Retina (tissue), 1 donor: ENCODE data around the gene RNGTT.

Source experiments
- DNase-seq: peaks from one replicate; pipeline ENCODE4 v3.0.0-alpha.2; 2016

Gene RNGTT

DNA sequence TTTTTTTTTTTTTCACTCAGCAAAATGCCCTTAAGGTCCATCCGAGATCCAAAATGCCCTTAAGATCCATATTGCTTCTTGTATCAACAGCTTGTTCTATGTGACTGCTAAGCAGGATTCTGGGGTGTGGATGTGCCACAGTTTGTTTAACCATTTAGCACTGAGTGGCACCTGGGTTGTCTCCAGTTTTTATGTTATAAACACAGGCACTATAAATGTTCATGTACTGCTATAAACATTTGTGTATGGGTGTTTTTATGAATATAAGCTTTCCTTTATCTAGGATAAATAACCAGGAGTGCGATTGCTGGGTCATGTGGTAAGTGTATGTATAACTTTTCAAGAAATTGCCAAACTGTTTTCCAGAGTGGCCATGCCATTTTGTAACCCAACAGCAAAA is 386.0 kb downstream of the RNGTT start:
- DNase-seq, result no peak

DNA sequence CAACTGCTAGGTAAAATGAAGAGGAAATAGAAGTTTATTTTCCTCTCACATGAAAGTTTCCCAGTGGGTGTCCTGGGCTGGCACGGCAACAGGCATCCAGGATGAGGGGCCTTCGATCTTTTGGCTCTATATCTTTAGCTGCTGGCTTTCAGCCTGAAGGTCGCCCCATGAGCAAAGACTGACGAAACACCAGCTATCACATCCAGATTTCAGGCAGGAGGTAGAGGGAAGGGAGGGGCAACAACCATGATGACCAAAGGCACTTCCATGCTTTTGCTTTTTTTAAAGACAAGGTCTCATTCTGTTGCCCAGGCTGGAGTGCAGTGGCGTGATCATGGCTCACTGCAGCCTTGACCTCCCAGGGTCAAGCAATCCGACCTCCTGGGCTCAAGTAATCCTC is 387.9 kb downstream of the RNGTT start:
- no peak for DNase-seq

DNA sequence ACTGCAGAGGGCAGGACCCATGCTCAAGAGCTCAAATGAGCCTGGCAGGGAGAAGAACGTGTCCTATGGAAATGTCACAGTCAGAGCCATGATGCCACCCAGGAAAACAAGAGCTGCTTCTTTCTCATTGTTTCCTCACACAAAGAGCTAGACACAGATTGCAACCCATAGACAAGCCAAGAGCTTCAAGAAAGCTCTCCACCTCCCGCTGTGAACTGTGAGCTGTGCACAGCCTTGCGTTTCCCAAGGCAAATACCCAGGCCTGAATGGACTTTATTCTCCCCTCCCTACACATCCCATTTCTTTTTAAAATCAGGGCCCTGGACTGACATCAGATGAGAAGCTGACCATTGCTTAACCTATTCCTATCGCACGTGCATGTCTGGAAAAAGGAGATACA is 388.8 kb downstream of the RNGTT start:
- peak; percentile 49 for DNase-seq

DNA sequence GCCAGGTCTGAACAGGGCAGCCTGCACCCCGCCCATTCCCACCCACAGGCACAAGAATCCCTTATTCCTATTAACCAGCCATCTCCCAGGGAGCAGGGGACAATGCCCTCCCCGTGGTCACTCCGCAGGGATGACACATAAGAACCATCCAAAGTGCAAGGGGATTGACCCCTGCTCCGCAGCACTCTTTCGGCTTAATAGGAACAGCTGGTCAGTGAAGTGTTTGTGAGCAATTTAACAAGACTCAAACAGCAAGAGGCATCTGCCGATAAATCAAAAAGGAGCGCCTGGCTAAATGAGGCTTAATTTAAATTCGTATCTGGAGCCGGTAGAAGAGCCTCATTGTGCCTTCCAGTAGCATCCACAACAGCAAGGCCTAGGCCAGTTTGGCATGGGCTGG is 389.4 kb downstream of the RNGTT start:
- DNase-seq, result peak; percentile 67

DNA sequence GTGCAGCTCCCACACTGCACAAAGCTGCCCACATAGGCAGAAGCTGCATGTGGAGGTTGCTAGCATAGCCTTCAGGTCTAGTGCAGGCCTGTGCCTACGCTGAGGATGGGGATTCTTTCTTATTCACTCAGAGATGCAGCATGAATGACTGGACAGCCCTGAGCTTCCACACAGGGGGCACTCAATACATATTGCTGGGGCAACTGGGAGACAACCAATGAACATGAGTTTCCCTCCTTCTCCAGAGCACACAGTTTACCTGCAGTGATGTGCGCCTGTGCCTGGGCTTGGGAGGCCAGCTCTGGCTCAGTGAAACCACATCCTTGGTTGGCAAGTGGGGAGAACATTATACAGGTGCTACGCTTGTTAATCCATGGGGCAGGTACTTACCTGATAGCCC is 389.9 kb downstream of the RNGTT start:
- no peak for DNase-seq

DNA sequence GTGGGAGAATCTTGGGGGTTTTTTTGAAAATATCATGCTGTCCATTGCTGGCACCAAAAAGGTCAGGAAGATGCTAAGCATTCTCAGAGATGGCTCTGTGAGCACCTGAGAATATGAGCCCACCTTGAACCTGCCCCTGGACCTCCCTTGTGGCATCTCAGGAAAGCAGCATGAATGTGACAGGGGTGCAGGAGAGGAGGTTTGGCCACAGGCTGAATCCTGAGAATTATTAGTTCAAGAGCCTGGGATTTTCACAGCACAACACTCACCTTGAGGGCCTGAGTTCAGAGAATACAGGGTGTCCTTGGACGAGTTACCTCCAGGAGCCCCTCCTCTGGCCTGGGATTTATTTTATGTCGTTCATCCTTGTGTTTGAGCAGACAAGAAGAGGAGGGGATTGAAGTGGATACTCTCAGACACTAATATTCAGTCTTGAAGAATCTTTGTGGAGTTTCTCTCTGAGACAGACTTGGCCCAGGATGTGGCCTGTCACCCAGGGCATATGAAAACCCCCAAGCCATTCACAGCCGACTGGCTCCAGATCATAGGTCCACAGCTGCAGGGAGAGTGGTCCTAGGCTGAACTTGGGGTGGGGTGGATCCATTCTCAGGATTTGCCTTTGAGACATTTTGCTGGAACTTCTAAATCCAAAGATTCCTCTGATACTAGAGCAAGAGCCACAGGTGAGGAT is 390.8 kb downstream of the RNGTT start:
- no peak for DNase-seq

DNA sequence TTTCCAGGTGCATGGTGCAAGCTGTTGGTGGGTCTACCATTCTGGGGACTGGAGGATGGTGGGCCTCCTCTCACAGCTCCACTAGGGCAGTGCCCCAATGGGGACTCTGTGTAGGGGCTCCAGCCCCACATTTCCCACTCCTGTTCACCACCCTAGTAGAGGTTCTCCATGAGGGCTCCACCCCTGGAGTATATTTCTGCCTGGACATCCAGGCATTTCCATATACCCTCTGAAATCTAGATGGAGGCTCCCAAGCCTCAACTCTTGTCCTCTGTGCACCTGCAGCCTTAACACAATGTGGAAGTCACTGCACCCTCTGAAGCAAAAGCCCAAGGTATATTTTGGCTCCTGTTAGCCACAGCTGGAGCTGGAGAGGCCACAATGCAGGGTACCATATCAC is 393.5 kb downstream of the RNGTT start:
- DNase-seq, result no peak

DNA sequence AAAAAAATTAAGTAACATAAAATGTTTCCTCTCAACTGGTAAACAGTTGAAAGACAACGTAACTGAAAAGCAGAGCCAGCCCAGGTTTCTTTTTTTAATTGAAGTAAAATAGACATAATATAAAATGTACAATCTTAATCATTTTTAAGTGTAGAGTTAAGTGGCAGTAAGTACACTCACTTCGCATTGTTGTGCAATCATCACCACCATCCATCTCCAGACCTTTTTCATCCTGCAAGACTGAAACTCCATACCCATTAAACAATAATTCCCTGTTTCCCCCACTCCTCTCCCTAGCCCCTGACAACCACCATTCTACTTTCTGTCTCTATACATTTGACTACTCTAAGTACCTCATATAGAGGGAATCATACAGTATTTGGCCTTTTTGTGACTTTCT is 395.7 kb downstream of the RNGTT start:
- no peak for DNase-seq

DNA sequence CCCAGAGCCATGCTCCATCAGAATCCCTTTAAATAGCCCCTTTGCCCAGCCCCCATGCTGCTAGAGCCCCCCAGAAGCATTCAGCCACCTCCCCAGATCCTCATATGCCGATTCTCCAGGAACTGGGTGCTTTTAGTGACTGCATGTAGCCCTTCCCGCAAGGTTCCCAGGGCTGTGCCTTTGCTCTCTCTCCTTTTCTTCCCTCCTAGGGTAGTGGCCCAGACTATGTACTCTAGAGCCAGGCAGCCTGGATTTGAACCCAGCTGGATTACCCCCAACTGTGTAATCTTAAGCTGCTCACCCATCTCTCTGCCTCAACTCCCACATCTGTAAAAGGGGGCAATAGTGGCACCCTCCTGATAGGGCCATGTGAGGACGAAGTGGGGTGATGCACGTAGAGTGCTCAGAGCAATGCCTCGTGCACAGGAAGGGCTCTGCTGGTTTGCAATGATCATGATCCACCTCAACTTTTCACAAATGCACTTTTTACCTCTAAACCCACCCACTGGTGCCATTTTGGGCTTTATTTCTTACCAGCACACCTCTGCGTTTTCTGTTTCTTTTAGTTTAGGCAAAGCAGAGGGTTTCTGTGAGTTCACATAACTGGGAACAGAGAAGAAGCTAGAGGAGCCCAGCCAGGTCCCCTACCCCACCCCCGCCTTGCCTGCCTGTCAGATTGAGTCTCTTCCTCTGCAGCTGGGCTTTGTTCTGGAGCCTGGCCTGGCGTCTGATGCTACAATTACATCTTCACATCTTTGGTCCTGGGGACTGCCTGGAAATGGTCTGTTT is 396.5 kb downstream of the RNGTT start:
- DNase-seq, result peak; percentile 5

DNA sequence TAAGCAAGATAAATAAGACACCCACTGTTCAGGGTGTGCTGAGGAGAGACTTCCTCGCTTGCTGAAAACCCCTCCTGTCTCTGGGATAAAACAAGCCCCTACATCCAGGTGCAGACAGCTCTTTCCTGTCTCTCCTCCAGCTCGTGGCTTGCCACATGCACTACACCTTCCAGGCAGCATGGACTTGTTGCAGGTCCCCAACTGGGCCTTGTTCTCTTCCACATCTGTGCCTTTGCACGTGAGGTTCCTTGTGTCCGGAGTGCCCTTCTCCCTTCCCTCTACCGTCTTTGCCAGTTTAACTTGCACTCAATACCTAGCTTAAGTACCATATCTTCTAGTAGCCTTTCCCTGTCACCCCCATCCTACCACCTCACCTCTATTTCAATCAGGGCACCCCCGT is 397.6 kb downstream of the RNGTT start:
- no peak for DNase-seq

DNA sequence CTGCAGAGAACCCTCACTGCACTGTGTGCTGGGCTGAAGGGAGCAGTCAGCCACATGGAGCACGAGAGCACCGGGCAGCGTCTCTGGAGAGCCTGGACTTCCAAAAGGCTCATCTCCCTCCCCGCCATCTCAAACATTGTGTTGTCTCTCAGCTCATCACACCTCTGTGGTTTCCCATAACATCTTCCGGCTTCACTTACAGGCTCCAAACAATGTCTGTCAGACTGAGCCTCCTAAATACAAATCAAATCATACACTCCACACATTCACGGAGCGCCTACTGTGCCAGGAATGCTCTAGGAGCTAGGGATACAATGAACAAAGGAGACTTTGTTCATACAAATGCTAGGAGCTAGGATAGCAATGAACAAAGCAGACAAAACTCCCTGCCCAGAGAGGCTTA is 398.0 kb downstream of the RNGTT start:
- peak; percentile 55 for DNase-seq

DNA sequence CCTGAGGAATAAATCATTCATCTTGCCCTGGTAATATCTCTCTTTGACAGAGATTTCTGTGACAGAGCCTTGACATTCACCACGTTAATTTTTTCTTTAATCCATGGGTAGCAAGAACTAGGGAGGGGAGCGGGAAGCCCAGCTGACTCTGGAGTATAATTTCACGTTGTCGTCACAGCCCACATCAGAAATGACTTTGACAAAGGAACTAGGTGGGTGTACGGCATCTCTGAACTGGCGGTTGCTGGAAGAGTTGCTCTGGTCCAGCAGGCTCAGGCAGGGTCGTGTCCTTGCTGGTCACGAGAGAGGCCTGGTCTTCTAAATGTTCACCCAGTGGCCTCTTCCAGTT is 400.2 kb downstream of the RNGTT start:
- no peak for DNase-seq

DNA sequence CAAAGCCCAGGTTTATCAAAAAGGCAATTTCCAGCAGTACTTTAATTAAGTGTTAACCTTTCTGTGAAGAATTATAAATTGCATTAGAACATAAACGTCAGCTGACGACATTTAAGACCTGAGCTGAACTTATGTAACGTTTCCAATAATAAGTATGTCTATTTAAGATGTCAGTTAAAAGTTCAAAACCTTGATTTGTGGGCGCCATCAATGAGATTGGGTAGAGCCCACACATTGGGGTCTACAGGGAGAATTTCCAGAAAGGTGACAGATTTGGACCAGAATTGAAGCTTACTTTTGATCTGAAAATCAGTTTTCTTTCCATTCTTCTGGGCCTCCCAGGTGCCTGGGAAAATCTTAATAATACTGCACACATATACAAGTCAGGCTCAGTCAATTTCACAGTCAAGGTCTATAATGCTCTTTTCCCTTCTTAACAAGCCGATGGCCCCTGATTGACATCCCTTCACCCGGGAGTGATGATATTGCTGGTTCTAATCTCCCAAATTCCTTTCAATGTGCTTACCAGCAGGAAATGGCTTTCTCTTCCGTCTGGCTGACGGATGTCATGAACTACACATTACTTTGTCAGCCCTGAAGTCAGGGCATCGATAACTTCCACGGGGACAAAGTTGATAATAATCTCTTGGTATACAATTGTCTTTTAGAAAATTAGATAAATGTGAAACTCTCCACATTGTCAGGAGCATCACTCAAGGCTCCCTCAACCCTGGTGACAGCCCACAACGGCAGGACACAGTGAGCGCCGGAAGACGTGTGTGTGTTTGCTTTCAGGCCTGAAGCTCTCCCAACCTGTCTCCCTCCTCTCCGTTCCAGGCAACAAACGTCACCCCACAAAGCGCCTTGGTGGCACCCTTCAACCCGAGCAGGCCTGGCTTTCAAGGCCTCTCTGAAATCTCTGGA is 400.8 kb downstream of the RNGTT start:
- DNase-seq, result no peak

DNA sequence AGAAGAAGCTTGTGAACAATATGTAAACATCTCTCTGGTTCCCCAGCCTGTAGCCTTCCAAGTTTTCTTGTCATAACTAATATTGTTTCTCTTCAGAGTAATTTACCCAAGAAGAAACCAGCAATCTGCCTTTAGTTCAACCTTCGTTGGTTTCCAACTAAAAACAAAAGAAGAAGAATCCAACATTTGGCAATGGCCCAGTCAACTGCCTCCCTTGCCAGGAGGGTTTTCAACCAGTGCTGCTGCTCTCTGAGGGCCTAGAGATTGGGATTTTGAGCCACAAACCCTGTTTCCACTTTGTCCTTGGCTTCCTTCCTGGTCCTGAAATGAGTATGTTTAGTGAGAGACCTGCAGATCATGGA is 401.5 kb downstream of the RNGTT start:
- no peak for DNase-seq

DNA sequence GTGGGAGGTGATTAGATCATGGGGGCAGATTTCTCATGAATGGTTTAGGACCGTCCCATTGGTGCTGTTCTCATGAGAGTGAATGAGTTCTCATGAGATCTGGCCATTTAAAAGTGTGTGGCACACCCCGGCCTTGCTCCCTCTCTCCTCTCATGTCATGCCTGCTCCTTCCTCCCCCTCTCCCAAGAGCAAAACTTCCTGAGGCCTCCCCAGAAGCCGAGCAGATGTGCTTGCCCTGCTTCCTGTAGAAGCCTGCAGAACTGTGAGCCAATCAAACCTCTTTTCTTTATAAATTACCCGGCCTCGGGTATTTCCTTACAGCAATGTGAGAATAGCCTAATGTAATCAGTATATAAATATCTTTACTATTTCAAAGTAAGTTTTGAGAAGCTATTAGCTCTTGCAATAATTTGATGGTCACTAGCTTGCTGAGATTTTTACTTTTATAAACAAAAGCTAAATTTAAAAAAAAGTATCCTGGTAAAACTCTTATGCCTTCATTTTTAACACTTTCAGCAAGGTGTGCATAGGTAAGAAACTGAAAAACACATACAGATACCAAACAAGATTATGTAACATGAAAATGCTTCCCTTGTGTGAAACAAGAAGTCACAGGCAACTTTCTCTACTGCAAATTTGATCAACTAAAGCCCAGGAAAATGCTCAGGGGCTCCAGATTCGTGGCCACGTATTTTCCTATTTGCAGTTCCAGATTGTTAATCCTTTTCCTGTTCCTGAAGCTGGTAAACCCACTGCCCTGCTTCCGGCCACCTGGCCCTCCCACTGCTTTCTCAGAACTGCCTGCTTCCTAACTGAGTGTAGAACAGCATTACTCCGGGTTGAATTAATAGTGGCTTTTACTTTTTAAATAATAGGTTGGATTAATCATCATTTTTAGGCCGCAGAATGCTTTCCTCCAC is 402.1 kb downstream of the RNGTT start:
- no peak for DNase-seq
